ENCODE data around the gene SH3PXD2A. TPM values are rescaled to one million over a fixed set of nuclear protein-coding genes. Genes with fewer than 3 reads are reported as not detected.

The SH3PXD2A gene
- total RNA-seq, 1 donor from 2014 or later: 2.3 TPM

DNA sequence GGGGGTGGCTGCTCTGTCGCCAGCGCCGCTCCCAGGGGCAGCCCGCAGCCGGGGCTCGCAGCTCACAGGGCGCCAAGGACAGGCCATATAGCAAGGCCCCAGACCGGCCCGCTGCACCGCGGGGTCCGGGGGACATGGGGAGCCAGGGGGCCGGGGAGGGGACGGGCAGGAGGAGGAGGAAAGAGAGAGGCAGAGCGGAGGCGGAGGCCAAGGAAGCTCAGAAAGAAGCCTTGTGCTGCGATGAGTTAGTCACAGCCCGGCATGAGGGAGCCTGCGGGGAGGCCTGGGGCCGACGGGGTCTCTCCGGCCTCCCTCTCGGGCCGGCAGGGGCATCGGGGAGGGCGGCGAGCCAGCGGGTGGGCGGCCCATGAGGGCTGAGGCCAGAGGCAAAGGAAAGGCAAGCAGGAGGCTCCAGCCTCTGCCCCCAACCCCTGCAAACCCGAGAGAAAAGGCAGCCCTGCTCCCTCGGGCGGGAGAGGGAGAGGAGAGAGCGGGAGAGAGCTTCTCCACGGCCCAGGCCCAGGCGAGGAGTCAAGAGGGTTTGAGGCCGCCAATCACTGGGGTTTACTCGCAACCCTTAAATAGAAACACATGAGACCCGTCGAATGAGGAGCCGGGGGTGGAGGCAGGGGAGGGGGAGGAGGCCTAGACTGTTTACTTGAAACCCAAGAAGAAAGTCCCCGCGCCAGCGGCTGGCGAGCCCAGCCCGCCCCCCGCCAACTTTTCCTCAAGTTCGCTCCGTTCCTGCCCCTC lies 194.0 kb downstream of the SH3PXD2A start:
- Mint-ChIP-seq H3K27ac (no peak overlapping the region), H3K27me3 (ENCODE audit: insufficient read depth, low read depth) (no peaks in the 10 kb centered on the region), H3K9me3 (peaks cover 3% of the 10 kb centered on the region), H3K4me3 (no peak overlapping the region), H3K36me3 (peaks cover 19% of the 10 kb centered on the region), H3K4me1 (peaks cover 12% of the 10 kb centered on the region)
- Histone ChIP-seq H3K4me2 (peak overlapping the region; percentile 51), H3K27ac (no peak overlapping the region), H3K9me3 (ENCODE audit: low read depth) (no peaks in the 10 kb centered on the region), H3K36me3 (no peaks in the 10 kb centered on the region), H3K79me2 (ENCODE audit: low read depth) (no peaks in the 10 kb centered on the region), H3K4me1 (peaks cover 24% of the 10 kb centered on the region), H3K27me3 (no peaks in the 10 kb centered on the region), H3K9ac (no peak overlapping the region), H4K20me1 (ENCODE audit: low read depth) (no peaks in the 10 kb centered on the region), H2AFZ (replicated peaks) (peak overlapping the region; percentile 91), H3F3A (ENCODE audit: low read depth) (no peaks in the 10 kb centered on the region), H3K4me3 (no peak overlapping the region)
- TF ChIP-seq EZH2 (IDR thresholded peaks at IDR 0.05) (no peak), EZH2phosphoT487 (IDR thresholded peaks at IDR 0.05) (no peak)
- TF ChIP-seq, protein P1, sequence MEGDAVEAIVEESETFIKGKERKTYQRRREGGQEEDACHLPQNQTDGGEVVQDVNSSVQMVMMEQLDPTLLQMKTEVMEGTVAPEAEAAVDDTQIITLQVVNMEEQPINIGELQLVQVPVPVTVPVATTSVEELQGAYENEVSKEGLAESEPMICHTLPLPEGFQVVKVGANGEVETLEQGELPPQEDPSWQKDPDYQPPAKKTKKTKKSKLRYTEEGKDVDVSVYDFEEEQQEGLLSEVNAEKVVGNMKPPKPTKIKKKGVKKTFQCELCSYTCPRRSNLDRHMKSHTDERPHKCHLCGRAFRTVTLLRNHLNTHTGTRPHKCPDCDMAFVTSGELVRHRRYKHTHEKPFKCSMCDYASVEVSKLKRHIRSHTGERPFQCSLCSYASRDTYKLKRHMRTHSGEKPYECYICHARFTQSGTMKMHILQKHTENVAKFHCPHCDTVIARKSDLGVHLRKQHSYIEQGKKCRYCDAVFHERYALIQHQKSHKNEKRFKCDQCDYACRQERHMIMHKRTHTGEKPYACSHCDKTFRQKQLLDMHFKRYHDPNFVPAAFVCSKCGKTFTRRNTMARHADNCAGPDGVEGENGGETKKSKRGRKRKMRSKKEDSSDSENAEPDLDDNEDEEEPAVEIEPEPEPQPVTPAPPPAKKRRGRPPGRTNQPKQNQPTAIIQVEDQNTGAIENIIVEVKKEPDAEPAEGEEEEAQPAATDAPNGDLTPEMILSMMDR (IDR thresholded peaks at IDR 0.05): no peak
- DNase-seq (ENCODE audit: low spot score): peak; percentile 79

DNA sequence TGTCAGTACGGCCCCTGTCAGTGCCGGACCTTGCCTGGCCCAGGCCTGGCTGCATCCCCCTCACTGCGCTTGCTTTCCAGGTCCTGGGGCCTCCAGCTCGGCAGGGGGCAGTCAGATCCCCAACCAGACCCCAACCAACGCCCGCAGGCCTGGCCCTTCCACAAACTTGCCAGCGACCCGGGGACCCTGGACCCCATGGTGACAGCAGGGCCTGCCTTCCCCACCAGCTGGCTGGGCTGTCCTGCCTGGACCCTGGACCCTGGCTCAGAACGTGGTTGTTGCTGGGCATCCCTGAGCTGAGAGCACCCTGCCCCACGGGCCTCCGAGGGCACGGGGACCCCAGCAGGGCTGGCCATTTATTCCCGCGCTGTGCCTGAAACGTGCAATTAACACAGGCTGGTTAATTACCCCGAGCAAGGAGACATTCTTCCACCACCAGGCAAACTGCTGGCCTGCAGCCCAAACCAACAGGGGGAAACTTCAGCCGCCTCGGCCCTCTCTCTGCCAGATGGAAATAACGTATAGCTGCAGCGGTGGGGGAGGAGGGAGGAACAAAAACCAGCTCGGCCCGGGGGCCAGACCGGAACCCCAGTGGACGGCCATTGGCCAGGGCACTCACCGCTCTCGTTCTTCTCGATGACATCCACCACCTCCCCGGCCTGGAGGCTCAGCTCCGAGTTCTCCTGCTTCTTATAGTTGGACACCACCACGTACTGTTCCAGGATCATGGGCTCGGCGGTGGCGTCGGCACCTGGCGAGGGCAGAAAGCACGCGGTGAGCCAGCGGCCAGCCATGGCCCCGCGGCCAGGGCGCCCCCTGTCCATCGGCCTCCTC lies 194.8 kb downstream of the SH3PXD2A start:
- no peak overlapping the region for H3K9ac ChIP-seq

DNA sequence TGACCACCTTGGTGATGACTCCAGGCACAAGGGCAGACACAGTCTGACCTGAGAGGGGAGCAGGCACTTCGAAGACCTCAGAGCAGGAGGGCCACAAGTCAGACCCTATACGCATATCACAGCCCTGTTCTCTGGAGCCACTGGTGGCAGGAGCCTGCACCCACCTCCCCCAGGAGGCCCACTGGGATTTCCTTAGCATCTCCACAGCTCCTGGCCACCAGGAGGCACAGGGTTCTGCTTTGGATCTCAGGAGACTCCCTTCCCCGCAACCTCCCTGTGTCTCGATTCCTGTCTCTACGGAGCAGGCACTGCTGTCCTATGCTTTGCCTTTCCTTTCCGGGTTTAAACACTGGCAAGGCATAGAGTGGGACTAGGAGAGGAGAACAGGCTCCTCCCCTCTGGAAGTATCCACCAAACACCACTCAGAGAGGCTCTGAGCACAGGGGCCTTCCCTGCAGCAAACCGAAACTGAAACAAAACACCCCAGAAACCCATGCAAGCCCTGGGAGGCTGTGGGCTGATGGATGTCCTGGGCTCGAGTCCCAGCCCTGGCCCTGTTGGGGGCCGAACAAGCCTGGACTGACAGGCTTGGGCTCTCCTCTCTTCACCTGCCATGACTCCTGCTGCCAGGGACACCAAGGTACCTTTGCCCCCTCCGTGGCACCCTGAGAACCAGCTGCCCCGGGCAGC lies 195.6 kb downstream of the SH3PXD2A start:
- peak; percentile 53 for DNase-seq (ENCODE audit: low spot score)
- H3K27ac Mint-ChIP-seq: no peak overlapping the region

More for the DNA sequence above, 194.8 kb downstream of the SH3PXD2A start:
- Mint-ChIP-seq H3K27ac (no peak overlapping the region), H3K27me3 (ENCODE audit: insufficient read depth, low read depth) (no peaks in the 10 kb centered on the region), H3K36me3 (peaks cover 21% of the 10 kb centered on the region), H3K9me3 (peaks cover 5% of the 10 kb centered on the region), H3K4me3 (no peak overlapping the region), H3K4me1 (peaks cover 12% of the 10 kb centered on the region)
- Histone ChIP-seq H2AFZ (replicated peaks) (no peak overlapping the region), H3F3A (ENCODE audit: low read depth) (no peaks in the 10 kb centered on the region), H3K27me3 (no peaks in the 10 kb centered on the region), H3K4me2 (peak overlapping the region; percentile 38), H3K4me3 (no peak overlapping the region), H3K36me3 (no peaks in the 10 kb centered on the region), H3K4me1 (peaks cover 24% of the 10 kb centered on the region), H3K27ac (peak overlapping the region; percentile 23), H4K20me1 (ENCODE audit: low read depth) (no peaks in the 10 kb centered on the region), H3K79me2 (ENCODE audit: low read depth) (no peaks in the 10 kb centered on the region), H3K9me3 (ENCODE audit: low read depth) (no peaks in the 10 kb centered on the region)
- DNase-seq (ENCODE audit: low spot score): no peak
- no peak for TF ChIP-seq EZH2phosphoT487 (IDR thresholded peaks at IDR 0.05)

More for the DNA sequence above, 195.6 kb downstream of the SH3PXD2A start:
- H3K36me3 Mint-ChIP-seq: peaks cover 21% of the 10 kb centered on the region
- H3K79me2 ChIP-seq (ENCODE audit: low read depth): no peaks in the 10 kb centered on the region
- no peak overlapping the region for H3K4me3 Mint-ChIP-seq
- no peak overlapping the region for H3K9ac ChIP-seq
- H3K9me3 Mint-ChIP-seq: peaks cover 5% of the 10 kb centered on the region
- H3K4me3 ChIP-seq: no peak overlapping the region
- no peak overlapping the region for H2AFZ ChIP-seq (replicated peaks)
- no peaks in the 10 kb centered on the region for H3K27me3 Mint-ChIP-seq (ENCODE audit: insufficient read depth, low read depth)
- TF ChIP-seq, protein P1 (IDR thresholded peaks at IDR 0.05): no peak
- no peak for TF ChIP-seq EZH2phosphoT487 (IDR thresholded peaks at IDR 0.05)
- TF ChIP-seq EZH2 (IDR thresholded peaks at IDR 0.05): no peak
- H3K9me3 ChIP-seq (ENCODE audit: low read depth): no peaks in the 10 kb centered on the region
- H3K4me1 ChIP-seq: peaks cover 24% of the 10 kb centered on the region
- H3K27ac ChIP-seq: peak overlapping the region; percentile 23
- peak overlapping the region; percentile 38 for H3K4me2 ChIP-seq
- H3K4me1 Mint-ChIP-seq: peaks cover 10% of the 10 kb centered on the region
- no peaks in the 10 kb centered on the region for H3K36me3 ChIP-seq
- H4K20me1 ChIP-seq (ENCODE audit: low read depth): no peaks in the 10 kb centered on the region
- no peaks in the 10 kb centered on the region for H3F3A ChIP-seq (ENCODE audit: low read depth)
- no peaks in the 10 kb centered on the region for H3K27me3 ChIP-seq

Measured in neural progenitor cell (in vitro differentiated cells).